HG02981 (cell line): Measurements from ENCODE around the gene STK32C.

ENCODE experiments used
- ATAC-seq: cut with Tn5 transposase; IDR thresholded peaks from one replicate; pipeline ENCODE4 v1.9.1; 2021; ENCODE audit warnings: mild to moderate bottlenecking, moderate library complexity; ENCODE audit not compliant: unreplicated experiment

Gene STK32C

DNA sequence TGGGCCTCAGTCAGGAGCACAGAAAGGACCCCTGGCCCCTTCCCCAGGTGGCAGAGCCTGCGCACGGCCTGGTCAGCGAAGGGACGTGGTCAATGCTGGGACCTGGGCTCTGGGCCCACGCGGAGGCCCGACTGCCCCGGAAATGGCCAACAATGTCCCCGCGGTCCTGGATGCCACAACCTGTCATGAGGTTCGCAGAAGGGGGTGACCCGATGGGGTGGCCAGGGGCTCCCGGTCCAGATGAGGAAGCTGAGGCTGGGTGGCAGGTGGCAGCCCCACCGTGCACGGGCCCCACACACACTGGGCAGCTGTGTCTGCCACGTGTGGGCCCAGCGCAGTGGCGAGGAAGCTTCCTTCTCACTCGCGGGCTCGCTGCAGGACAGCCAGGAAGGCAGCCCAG, 71.6 kb downstream of the STK32C start:
- ATAC-seq: no peak

DNA sequence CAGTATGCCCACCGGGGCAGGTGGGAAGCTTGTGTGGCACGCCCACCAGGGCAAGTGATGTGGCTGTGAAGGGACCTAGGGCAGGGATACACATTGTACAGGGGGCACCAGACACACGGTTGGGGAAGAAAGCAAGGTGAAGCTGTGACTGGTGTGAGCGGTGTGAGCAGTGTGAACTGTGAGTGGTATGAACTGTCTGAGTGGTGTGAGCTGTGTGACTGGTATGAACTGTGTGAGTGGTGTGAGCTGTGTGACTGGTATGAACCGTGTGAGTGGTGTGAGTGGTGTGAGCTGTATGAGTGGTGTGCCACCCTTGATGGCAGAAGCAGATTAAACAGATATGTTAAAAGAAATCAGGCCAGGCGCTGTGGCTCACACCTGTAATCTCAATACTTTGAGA, 72.9 kb downstream of the STK32C start:
- no peak for ATAC-seq

DNA sequence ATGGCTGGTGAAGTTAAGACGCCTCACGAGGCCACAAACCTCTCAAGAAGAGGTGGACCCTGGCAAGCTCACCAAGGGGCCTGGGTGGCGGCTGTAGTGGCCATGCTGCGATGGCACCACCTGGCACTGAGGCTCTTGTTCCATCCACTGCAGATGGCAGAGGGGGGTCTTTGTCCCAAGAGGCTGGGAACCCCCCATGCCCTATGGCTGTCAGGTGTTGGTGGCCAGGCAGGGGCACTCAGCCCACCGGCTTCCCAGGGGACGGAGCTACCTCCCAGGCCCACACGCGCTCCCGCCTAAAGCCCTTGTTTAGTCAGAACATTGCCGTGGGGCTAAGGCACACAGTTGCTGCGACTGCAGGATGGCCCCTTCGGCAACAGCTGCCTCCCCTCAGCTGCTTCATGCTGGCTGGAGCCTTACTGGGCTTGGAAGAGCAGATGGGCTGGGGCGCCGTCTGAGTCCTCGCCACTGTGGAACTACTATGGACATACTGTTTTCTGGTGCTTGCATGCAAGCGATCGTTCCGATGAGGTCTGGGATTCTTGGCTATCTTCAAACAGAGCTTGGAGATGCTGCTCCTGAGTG, 74.2 kb downstream of the STK32C start:
- no peak for ATAC-seq

DNA sequence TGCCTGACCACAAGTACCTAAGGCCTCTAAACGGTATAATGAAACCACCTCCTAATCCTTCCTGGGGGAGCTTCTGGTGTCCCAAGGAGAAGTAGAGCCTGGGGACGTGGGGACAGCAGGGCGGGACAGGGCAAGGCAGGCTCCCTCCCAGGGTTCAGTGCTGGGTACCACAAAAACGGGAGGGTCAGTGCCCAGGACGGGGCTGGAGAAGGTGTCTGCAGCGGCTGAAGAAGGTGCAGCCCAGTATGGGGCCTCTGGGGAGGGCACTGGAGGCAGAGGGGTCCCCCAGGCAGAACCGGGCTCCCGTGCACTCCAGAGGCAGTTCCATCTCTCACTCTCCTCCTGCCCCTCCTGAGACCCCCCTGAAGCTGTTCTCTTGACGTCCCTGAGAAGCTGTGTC, 74.8 kb downstream of the STK32C start:
- no peak for ATAC-seq

DNA sequence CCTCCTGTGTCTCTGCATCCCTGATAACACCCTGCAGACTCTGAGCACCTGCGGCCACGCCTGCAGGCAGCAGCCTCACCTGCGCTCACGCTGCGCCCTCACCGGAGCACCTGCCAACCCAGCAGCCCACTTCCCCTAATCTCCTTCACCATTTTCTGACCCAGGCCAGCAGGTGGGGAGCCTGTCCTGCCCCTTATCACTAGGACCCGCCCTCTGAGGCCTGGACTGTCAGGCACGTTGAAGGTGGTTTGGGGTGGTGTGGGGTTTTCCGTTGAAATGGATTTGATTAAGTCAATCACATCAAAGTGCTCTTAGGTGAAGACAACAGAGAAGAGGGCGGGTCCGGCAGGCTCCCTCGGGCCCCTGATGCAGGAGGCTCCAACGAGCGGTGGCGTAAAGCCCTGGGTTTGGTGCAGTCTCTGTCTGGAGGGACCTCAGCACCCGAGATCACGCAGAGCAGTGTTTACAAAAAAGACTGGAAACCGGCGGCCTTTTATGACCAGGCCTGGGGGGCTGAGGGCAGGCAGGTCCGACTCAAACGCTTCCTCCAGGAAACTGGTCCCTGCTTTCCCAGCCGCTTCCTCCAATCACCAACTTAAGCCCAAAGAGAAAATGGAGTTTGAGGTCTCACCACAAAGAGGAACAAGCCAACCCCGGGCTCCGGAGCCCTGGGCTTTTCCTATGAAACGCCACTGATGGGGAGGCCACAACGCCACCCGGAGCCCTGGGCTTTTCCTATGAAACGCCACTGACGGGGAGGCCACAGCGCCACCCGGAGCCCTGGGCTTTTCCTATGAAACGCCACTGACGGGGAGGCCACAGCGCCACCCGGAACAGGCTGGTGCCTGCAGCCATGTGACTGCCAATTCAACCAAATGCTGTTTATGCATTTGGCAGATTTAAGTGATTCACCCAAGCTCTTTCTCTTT, 75.5 kb downstream of the STK32C start:
- no peak for ATAC-seq

DNA sequence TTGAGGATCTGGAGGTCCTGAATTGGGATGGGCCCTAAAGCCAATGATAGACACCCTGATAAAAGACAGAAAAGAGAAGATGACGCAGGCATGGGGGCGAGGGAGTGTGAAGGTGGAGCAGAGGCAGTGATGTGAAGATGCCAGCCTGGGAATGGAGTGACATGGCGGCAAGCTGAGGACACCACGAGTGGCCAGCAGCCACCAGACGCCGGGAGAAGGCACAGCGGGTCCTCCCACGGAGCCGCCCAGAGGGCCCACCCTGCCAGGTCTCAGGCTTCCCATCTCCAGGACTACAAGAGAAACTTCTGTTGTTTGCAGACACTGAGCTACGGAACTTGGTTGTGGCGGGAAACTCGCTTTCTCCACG, 76.1 kb downstream of the STK32C start:
- ATAC-seq: no peak

DNA sequence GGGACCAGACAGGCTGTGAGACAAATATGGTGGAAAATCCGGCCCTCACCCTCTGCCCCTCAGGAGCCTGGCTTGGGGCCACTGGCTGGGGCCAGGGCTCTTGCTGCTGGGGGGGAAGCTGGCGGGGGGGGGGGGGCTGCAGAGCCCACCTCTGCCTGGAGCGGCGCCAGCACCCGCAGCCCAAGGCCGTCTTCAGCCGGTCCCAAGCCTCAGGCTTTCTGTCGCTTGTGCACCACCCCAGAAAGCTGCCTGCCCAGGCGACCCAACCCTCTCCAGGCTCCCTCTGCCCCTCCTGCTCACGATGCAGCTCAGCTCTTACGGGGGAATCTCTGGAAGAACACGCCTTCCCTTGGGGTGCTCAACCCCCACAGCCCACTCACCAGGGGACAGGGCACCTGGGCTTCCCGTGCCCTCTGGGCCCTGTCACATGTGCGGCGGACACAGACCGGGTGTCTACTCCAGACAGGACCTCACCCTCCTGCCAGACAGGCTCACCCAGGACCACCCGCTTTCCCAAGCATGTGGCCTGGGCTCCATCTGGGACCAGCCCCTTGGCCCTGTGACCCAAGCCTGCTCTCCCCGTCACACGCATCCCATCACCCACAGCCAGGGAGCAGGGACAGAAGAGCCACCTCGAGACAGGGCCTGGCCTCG, 77.1 kb downstream of the STK32C start:
- ATAC-seq: no peak

DNA sequence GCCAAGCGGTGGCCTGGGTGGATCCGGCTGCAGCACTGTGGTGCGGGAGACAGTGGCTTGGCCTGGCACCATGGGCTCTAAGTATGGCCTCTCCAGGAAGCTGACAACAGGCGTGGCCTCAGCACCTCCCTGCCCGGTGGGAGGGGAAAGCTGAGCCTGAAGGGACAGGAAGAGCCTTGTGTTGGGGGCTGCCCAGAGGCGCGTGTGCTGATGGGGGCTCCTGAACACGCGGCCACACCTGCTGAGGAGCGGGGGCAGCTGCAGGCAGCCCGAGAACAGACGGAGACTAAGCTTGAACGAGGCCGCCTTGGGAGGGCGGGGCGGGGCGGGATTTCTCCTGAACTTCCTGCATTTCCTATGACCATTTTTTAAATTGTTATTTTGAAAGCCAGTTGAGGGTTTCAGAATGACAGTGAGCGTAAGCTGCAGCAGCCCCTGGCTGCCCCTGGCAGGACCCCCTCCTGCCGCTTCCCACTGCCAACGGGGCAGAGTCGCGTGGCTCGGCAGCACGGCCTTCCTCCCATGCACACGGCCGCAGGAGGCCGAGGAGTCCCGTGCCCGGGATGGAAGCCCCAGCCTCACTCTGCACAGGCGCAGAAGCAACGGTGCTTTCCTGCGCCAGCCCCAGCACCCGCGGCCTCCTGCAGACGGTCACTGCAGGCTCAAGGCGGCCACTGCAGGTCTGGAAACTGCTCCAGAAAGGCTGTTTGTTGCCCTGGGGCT, 77.8 kb downstream of the STK32C start:
- ATAC-seq: peak; percentile 47

DNA sequence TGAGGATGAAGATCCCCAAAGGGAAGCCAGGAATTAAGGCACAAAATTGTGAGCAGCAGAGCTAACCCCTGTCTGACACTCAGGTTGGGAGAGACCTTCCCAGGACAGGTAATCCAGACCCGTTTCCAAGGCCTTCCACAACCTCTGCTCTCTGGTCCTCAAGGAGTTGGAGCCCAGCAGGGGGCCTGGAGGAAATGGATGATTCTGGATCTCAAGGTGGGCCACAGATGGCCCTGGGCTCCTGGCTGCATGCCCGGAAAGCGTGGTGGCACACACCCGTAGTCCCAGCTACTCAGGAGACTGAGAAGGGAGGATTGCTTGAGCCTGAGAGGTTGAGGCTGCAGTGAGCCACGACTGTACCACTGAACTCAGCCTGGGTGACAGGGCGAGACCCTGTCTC, 78.7 kb downstream of the STK32C start:
- ATAC-seq: no peak

DNA sequence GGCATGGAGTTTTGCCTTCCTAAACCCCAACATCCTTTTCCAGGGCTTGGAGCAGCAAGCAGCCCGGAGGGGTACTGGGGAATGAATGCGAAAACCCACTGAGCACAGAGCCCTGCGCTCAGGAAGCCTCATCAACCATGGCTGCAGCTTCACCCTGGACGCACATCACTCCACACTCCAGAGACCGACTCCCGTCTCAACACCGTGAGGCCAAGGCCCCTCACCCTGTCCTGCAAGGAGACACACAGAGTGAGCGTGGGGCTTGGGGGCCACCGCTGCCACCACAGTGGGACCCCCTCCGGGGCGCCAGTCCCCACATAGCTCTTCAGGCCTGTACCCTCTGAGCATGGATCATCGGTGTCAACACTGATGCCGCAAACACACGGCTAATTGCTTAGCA, 79.1 kb downstream of the STK32C start:
- no peak for ATAC-seq

DNA sequence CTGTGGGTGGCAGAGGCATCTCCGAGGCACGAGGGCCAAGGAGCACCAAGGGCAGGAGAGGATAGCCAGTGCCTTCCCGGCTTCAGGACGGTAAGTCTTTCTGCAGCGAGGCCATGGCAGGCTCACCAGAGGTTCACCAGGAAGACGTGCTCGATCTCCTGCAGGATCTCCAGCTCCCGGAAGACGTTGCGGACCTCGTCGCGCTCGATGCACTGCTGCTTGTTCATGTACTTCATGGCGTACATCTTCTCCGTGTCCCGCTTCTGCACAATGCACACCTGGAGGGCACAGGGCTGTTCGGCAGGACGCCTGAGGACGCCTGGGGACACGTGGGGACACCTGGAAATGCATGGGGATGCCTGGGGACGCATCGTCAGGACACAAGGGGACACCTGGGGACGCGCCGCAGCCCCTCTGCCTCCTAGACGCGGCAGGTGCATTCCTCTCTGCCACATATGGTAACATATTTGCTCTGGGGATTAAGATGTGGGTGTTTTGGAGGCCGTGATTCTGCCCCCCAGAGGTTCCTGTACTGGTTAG, 79.8 kb downstream of the STK32C start:
- ATAC-seq: no peak

DNA sequence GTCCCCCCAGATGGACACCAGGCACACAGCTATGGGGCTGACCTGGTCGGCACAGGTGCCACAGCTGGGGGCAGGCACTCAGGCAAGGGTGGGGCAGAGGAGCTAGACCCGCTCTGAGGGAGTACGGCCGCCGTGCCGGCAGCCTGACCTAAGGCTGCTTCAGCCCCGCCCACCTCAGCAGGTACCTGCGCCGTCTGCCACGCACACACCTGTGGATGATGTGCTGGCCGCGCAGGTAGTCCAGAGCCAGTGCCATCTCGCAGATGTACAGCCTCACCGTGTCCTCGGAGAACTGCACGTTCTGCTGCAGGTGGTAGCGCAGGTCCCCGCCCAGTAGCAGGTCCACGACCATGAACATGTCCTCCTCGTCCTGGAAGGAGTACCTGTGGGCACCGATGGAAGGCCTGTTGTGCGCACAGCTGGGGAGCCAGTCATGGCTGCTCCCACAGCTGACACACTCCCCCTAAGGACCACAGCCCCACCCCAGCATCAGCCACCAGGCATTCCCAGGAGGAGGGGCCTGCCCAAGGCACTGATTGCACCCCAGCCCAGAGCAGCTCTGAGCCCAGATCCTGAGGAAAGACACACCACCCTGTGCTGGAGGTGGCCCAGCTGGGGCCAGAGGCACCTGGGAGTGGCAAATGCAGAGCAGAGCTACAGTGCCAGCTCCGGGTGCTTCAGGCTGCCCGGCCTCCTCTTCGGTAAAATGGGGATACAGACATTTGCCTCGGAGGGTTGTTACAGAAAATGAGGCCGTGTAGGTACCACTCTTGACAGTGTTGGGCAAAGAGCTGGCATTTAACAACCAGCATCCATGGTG, 81.0 kb downstream of the STK32C start:
- ATAC-seq: no peak

DNA sequence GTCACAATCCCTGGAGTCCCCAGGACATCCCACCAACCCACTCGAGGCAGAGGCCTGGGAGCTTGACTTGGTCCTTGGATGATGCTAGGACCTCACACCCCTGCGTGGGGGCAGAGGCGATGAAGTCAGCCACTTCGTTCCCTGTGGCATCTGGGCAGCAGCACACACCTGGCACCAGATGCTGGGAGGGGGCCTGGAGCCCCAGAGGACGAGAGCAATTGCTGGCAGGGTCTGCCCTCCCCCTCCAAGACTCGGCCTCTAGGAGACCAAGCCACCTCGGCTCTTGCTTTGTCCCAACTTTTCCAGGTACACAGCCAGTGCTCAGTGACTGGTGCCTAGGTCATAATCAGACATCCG, 81.9 kb downstream of the STK32C start:
- no peak for ATAC-seq

DNA sequence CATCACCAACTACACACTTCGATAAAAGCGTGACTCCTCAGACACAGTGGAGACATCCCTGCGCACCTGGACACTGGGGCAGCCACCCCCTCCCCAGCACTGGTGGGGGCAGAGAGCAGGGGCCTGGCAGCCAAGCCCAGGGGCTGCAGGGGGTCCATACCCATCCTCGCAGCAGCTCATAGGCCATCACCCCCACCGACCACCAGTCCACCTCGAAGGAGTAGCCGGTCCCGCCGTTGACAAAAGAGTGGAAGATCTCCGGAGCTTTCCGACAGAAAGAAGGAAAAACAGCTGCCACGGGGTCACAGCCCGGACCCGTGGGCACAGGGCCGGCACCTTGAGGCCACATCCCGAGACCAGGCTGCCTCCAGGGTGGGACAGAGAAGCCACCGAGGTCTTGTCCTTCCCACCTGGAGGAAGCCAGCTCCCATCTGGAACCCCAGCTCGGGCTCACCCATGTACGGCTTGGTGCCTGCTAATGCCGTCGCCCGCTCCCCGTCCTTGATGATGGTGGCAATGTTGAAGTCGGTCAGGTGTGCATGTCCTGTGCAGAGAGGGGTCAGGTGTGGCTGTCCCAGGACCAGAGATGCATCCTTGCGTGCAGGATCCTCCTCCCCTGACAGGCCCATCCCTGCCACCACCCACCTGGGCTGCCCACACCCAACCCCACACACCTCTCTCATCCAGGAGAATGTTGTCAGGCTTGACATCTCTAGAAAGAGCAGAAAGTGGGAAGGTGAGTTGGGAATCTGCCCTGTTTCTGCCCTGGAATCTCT, 82.5 kb downstream of the STK32C start:
- no peak for ATAC-seq

DNA sequence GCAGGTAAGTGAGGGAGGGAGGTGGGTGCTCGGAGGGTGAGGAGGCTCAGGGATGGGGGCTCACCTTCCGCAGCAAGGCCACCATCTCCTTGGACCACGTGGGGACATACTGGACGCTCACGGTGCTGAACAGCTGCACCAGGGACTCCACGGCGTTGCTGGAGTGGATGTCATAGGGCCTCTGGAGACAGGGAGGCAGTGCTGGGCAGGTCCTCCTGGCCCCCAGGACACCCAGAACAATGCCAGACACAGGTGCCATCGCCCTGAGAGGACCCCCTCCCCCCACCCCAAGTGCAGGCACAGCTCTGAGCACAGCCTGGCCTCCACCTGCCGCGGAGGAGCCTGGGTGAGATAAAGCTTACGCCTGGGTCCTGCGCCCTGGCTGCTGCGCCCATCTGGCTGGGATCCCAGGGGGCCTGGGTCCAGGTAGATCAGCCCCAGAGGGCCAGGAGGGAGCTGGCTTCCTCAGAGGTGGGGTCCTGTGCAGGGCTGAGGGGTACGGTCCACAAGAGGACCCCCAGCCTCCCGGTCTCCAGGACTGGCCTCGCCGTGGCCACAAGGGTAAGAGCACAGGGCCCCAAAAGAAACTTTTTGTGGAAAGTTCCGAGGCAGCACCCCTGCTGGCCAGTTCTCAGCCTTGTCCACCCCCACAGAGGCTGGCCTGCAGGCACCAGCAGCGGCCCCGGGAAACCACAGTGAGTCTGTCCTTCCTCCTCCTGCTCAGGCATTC, 83.2 kb downstream of the STK32C start:
- ATAC-seq: no peak

DNA sequence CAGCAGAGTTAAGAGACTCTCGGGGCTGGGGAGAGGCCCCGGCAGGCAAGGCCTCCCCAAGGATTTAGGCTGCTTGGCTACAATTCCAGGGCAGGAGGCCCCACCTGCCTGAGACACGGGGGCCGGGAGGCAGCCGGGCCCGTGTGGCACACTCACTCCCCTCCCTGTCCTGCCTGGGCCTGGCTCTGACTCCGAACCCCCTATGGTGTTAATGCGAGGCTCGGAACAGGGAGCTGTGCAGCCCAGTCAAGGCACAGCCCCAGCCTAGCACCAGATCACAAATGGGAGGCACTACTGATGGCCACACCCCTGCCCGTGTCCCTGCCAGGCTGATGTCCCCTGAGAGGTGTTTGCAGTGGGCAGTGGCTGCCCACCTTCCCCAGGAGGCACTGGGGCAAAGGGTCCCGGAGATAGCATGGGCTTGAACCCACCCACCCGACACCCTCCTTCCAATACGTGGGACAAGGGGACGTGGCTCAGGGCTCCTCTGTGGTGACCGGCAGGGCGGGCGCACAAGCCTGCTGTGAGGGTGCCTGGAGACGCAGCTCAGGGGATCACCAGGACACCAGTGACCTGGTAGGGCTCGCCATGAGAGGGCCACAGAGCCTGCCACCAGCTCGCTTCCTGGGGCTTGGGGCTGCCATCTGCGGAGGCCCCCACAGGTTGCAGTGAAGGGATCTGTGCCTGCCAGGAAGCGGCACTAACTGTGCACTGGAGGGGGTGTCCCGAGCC, 84.0 kb downstream of the STK32C start:
- no peak for ATAC-seq

DNA sequence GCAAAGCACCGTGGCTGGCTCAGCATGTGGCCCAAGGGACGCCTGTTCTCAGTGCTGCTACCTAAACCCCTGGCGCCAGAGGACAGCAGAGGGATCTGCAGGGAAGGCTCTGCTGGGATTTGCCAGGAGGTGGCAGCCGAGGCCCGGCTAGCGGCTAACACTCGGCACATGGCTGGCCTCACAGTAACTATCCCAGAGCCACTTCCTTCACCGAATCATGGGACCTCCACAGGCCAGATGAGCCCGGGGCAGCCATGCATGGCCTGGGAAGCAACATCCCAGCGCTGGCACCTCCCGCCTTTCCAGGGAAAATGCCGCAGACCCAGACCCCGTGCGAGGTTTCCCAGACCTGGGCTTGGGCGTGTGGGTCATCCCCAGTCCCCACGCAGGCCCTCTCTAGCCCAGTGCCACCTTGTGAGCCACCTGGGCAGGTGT, 84.6 kb downstream of the STK32C start:
- ATAC-seq: peak; percentile 77

DNA sequence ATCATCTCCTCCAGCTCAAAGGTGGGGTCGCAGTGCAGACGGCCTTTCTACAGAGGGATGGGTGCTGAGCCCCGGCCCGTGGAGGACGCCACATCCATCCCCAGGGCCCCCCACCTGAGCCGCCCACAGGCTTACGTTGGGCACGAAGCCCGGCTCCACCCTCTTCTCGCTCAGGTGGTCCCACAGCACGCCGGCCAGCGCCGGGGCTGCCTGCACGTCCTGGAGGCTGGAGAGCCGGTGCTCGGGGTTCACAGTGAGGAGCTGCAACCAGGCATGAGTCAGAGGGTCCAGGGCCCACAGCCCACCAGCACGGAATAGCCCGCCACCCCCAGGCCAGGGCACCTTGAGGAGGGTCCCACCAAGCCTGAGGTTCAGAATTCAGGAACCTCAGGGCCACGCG, 85.0 kb downstream of the STK32C start:
- ATAC-seq: peak; percentile 9
